HUDEP-2 (cell line): ENCODE measurements around the gene TASOR.
"Not testable (repeated sequence)": the region's sequence is repeated elsewhere in the genome, so short reads cannot be mapped to it uniquely, and the experiment has no call there.

Source experiments
- DNase-seq, 76 experiments: peaks; one replicate each; lab custom pipeline; 2025; ENCODE audit not compliant: unreplicated experiment in 76 of 76; lab: John Stamatoyannopoulos, UW

The TASOR gene, protein sequence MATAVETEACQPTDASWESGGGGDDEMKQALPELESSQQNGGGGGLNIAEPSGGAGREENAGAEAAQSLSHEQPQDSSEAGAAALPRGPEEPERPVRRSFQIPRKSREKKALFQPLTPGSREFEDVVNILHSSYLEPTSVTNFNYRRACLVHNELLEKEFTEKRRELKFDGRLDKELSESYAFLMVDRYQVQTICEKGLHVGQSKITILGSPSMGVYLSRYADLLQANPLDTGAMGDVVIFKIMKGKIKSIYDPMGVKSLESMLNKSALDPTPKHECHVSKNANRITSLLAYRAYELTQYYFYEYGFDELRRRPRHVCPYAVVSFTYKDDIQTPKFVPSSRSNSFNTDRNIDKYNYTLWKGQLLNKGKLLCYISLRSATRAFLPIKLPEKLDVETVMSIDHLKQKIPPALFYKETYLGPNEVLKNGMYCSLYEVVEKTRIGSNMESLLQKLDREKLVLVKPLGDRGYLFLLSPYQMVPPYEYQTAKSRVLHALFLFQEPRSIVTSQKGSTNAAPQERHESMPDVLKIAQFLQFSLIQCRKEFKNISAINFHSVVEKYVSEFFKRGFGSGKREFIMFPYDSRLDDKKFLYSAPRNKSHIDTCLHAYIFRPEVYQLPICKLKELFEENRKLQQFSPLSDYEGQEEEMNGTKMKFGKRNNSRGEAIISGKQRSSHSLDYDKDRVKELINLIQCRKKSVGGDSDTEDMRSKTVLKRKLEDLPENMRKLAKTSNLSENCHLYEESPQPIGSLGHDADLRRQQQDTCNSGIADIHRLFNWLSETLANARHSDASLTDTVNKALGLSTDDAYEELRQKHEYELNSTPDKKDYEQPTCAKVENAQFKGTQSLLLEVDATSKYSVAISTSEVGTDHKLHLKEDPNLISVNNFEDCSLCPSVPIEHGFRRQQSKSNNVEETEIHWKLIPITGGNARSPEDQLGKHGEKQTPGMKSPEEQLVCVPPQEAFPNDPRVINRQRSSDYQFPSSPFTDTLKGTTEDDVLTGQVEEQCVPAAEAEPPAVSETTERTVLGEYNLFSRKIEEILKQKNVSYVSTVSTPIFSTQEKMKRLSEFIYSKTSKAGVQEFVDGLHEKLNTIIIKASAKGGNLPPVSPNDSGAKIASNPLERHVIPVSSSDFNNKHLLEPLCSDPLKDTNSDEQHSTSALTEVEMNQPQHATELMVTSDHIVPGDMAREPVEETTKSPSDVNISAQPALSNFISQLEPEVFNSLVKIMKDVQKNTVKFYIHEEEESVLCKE (N-terminal part only)

GRCh38 chr3:56683122-56683817, at the start of gene TASOR:
Gene TASOR (minus strand): TSS chr3:56683265. CDS start chr3:56683006, 259 bp downstream.
- peak in 74 of 76 experiments; percentile 19 to 90 (median 79) for DNase-seq

- DNase-seq = no peak
These were observed 49.0 kb upstream of the TASOR start for GRCh38 chr3:56732109-56732508.

GRCh38 chr3:56725175-56725574, 42.1 kb upstream of the TASOR start:
- no peak for DNase-seq

DNA sequence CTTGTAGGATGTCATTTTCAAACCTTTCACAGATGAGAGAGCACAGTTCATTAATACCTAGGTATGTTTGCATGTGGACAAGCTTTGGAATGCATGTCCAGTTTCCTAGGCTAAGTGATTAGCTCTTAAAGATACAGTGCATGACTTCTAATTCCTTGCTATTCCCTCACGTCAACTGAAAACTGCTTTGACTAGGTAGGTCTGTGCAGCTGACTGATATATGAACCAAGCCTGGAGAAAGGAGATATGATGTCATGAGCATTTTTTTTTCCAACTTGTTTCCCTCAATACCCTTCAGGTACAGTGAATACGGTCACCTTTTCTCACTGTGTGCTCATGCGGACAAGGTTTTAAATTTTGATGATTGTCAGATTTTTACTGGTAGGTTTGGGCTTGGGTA, 41.6 kb upstream of the TASOR start:
- DNase-seq = no peak

GRCh38 chr3:56720849-56721248, 37.8 kb upstream of the TASOR start:
- DNase-seq = no peak

GRCh38 chr3:56718809-56719208, 35.7 kb upstream of the TASOR start:
- not testable (repeated sequence) for DNase-seq

GRCh38 chr3:56711344-56711743, 28.3 kb upstream of the TASOR start:
- no peak for DNase-seq

DNA sequence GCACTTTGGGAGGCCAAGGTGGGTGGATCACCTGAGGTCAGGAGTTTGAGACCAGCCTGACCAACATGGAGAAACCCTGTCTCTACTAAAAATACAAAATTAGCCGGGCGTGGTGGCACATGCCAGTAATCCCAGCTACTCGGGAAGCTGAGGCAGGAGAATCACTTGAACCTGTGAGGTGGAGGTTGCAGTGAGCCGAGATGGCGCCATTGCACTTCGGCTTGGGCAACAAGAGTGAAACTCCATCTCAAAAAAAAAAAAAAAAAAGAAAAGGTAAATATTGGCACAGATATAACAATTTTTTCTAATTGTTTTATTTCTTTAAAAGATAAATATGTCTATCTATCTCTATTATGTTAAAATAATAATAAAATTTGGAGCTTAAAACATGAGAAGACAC, 24.3 kb upstream of the TASOR start:
- not testable (repeated sequence) for DNase-seq

DNA sequence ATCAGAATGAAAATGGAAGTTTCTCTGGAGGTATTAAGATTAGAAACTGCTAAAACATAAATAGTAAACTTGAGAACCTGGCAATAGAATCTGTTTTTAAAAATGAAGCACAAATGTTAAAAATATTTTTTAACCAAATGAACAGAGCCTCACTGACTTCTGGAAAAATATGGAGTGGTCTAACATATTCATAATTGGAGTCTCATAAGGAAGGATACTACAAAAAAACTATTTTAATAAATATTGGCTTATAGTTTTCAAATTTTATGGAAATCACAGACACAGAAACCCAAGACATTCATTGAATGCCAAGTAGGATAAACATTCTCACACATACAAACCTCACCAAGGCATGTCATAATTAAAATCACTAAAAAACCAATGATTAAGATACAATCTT, 23.6 kb upstream of the TASOR start:
- DNase-seq = no peak

DNA sequence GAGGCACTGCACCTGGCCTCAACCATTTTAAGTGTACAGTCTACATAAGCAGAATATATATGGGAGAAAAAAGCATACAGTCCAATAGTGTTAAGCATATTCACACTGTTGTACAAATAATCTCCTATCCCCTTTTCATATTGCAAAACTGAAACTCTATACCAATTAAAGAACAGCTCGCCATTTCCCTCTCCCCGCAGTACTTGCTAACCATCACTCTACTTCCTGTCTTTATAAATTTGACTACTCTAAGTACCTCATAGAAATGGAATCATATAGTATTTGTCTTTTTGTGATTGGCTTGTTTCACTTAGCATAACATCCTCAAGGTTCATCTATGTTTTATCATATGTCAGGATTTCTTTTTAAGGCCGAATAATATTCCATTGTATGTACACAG, 21.6 kb upstream of the TASOR start:
- DNase-seq = no peak

- peak in 30 of 76 experiments; percentile 2 to 62 (median 20) for DNase-seq
These were observed 19.6 kb upstream of the TASOR start for GRCh38 chr3:56702490-56703315.

- DNase-seq = no peak
These were observed 17.1 kb upstream of the TASOR start for GRCh38 chr3:56700151-56700550.

GRCh38 chr3:56694867-56695683, 12.0 kb upstream of the TASOR start:
- DNase-seq = no peak

- no peak for DNase-seq
These were observed 10.7 kb upstream of the TASOR start for GRCh38 chr3:56693750-56694149.

DNA sequence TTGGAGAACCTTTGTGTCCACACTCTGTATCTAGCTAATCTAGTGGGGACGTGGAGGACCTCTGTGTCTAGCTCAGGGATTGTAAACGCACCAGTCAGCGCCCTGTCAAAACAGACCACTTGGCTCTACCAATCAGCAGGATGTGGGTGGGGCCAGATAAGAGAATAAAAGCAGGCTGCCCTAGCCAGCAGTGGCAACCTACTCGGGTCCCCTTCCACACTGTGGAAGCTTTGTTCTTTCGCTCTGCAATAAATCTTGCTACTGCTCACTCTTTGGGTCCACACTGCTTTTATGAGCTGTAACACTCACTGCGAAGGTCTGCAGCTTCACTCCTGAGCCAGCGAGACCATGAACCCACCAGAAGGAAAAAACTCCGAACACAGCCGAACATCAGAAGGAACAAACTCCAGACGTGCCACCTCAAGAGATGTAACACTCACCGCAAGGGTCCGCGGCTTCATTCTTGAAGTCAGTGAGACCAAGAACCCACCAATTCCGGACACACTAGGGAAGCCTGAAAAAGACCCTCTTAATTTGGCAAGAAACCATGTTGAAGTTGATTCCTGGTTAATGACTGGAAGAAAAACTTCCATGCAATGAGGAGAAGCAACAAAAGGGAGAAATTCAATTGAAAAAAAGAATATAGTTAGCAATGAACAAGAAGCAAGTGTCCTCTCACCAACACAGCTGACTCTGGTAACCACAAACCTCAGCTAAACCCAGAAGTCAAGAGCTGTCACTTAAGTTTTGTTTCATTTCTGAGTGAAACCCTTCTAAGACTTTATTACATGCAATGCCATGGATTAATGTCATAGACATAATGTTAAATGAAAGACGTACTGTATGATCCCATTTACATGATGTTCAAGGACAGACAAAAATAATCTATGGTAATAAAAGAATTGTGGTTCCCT, 9.7 kb upstream of the TASOR start:
- not testable (repeated sequence) for DNase-seq

- not testable (repeated sequence) for DNase-seq
These were observed 8.9 kb upstream of the TASOR start for GRCh38 chr3:56692001-56692365.

GRCh38 chr3:56691165-56692000, 8.3 kb upstream of the TASOR start:
- no peak for DNase-seq
